B cell (primary cell): Measurements from ENCODE around the gene PRKCB. TPM values are rescaled to one million over a fixed set of nuclear protein-coding genes. Genes with fewer than 3 reads are reported as not detected.

Source experiments
- ATAC-seq: fragments of 200-7000 bp; cut with Tn5 transposase; one replicate; pipeline ENCODE4 v1.10.0; 2021; ENCODE audit warnings: low read depth, mild to moderate bottlenecking, moderate number of reproducible peaks, moderate library complexity
- CTCF ChIA-PET: fragments of 350-600 bp; sonication (Branson Sonifier 250); formaldehyde crosslinking; loops from one replicate; lab custom pipeline; 2021; ENCODE audit warnings: antibody characterized with exemption, inconsistent platforms; lab: Charles Lee
- POLR2A ChIA-PET: fragments of 350-600 bp; sonication (Branson Sonifier 250); formaldehyde crosslinking; loops from one replicate; lab custom pipeline; 2021; ENCODE audit warnings: antibody characterized with exemption; lab: Charles Lee
- DNase-seq: peaks from one replicate; pipeline ENCODE4 v3.0.0; 2013
- H2AFZ ChIP-seq: 2 replicates; pipeline ENCODE4 v1.6.1; 2012; ENCODE audit warnings: mild to moderate bottlenecking, low read depth, low read length; ENCODE audit not compliant: insufficient read depth, poor library complexity, severe bottlenecking
- H3K27ac ChIP-seq, 2 donors: 1 replicate in 1 of 2; 2 replicates in 1 of 2; pipeline ENCODE4 v1.5.1; 2012 to 2013; ENCODE audit warnings: low read length in 2 of 2, mild to moderate bottlenecking in 2 of 2, moderate library complexity in 1 of 2
- H3K27me3 ChIP-seq, 4 experiments: fragments of 200-600 bp in 1 of 4; sonication (generic) in 1 of 4; replicated peaks in 1 of 4; 1 replicate in 2 of 4; 2 replicates in 2 of 4; pipeline versions ENCODE4 v1.6.1 to v1.7.0; 2013 to 2016; ENCODE audit warnings: low read length in 3 of 4, mild to moderate bottlenecking in 2 of 4, mixed read lengths in 1 of 4, moderate library complexity in 1 of 4; ENCODE audit not compliant: insufficient read depth in 4 of 4, control insufficient read depth in 3 of 4; ENCODE audit errors: control extremely low read depth in 1 of 4
- H3K36me3 ChIP-seq, 2 experiments: replicated peaks in 1 of 2; 1 replicate in 1 of 2; 2 replicates in 1 of 2; pipeline versions ENCODE4 v1.6.1 to v1.7.1; 2013; ENCODE audit warnings: low read length in 1 of 2; ENCODE audit not compliant: insufficient read depth in 2 of 2, control insufficient read depth in 1 of 2; ENCODE audit errors: control extremely low read depth in 1 of 2, extremely low read depth in 1 of 2
- H3K4me1 ChIP-seq, 2 donors: fragments of 200-600 bp in 1 of 2; sonication (generic) in 1 of 2; 1 replicate in 1 of 2; 2 replicates in 1 of 2; pipeline versions ENCODE4 v1.5.1 to v1.6.1; 2013 to 2017; ENCODE audit warnings: low read length in 2 of 2; ENCODE audit not compliant: control insufficient read depth in 2 of 2, insufficient read depth in 2 of 2
- H3K4me2 ChIP-seq: replicated peaks from 2 replicates; pipeline ENCODE3; 2012; ENCODE audit warnings: mild to moderate bottlenecking, low read depth, low read length; ENCODE audit not compliant: poor library complexity, severe bottlenecking
- H3K4me3 ChIP-seq, 5 experiments: fragments of 200-600 bp in 1 of 5; sonication (generic) in 1 of 5; 1 replicate in 3 of 5; 2 replicates in 2 of 5; pipeline versions ENCODE4 v1.5.1 to v1.7.0; 2011 to 2016; ENCODE audit warnings: low read length in 4 of 5, mild to moderate bottlenecking in 4 of 5, low read depth in 2 of 5, control low read depth in 1 of 5, moderate library complexity in 1 of 5; ENCODE audit not compliant: insufficient read depth in 1 of 5; ENCODE audit errors: control extremely low read depth in 1 of 5, extremely low read depth in 1 of 5
- H3K79me2 ChIP-seq: fragments of 200-600 bp; sonication (generic); one replicate; pipeline ENCODE4 v1.6.0; 2016; ENCODE audit warnings: low read length; ENCODE audit not compliant: control insufficient read depth, insufficient read depth
- H3K9ac ChIP-seq: fragments of 200-600 bp; sonication (generic); 2 replicates; pipeline ENCODE4 v1.6.1; 2017; ENCODE audit warnings: mild to moderate bottlenecking, low read length, moderate library complexity
- H3K9me3 ChIP-seq, 3 donors: one replicate each; pipeline versions ENCODE4 v1.6.1 to v1.7.1; 2013; ENCODE audit warnings: low read length in 2 of 3; ENCODE audit not compliant: control insufficient read depth in 2 of 3, insufficient read depth in 1 of 3; ENCODE audit errors: control extremely low read depth in 1 of 3
- H4K20me1 ChIP-seq: 2 replicates; pipeline ENCODE4 v1.6.0; 2012; ENCODE audit warnings: mild to moderate bottlenecking, low read length; ENCODE audit not compliant: insufficient read depth, control insufficient read depth, poor library complexity, severe bottlenecking
- H3K27ac Mint-ChIP-seq: one replicate; pipeline ENCODE4 v1.8.0; 2021; ENCODE audit warnings: mixed read lengths
- H3K27me3 Mint-ChIP-seq: one replicate; pipeline ENCODE4 v1.8.0; 2021; ENCODE audit warnings: mixed read lengths
- H3K4me1 Mint-ChIP-seq: one replicate; pipeline ENCODE4 v1.8.0; 2021; ENCODE audit warnings: mixed read lengths
- H3K4me3 Mint-ChIP-seq: one replicate; pipeline ENCODE4 v1.8.0; 2021; ENCODE audit warnings: mixed read lengths
- H3K9me3 Mint-ChIP-seq: one replicate; pipeline ENCODE4 v1.8.0; 2022; ENCODE audit warnings: mixed read lengths; ENCODE audit not compliant: insufficient read depth
- CTCF ChIP-seq: fragments of 200-600 bp; IDR thresholded peaks from one replicate; pipeline ENCODE4 v1.8.0; 2022; ENCODE audit warnings: antibody characterized with exemption, mild to moderate bottlenecking
- EZH2 ChIP-seq: IDR thresholded peaks from 2 replicates; pipeline ENCODE4 v1.6.1; 2012; ENCODE audit warnings: borderline replicate concordance, low read depth, mild to moderate bottlenecking, moderate library complexity, low read length; ENCODE audit not compliant: insufficient read depth, poor library complexity, severe bottlenecking
- WGBS: methylation state at CpG from one replicate; pipeline ENCODE4 v1.1.5; 2013; ENCODE audit warnings: missing lambda C conversion rate; ENCODE audit not compliant: insufficient coverage; 5-methylcytosine and 5-hydroxymethylcytosine counted together
- intact Hi-C: fragments of 100-400 bp; cut with micrococcal nuclease; formaldehyde crosslinking; loops from one replicate; pipeline ENCODE4 v1.10.0; 2022
- polyA plus RNA-seq: library from polyadenylated mRNA; depleted of rRNA; stranded (reverse); fragments of >200 nt; gene quantifications from 2 replicates; pipeline ENCODE4 v1.2.3, GENCODE V29; 2012
- total RNA-seq, 2 donors: library from RNA; stranded (reverse); fragments of 120-200 nt in 1 of 2; gene quantifications; 1 replicate in 1 of 2; 2 replicates in 1 of 2; pipeline versions ENCODE4 v1.2.3 to v1.2.4, GENCODE V29; 2013 to 2022

Gene PRKCB
- total and polyA plus RNA-seq, 2 donors (not counting 1 experiment from before 2014, with no cell fraction given), result 106 to 373 TPM

- Mint-ChIP-seq H3K9me3 (peaks cover 7% of the 10 kb centered on the region), H3K27me3 (no peaks in the 10 kb centered on the region), H3K4me3 (peak overlapping the region; percentile 17), H3K4me1 (peaks cover 79% of the 10 kb centered on the region), H3K27ac (peak overlapping the region; percentile 51)
- Histone ChIP-seq H4K20me1 (peaks cover 84% of the 10 kb centered on the region), H3K4me3 (no peak overlapping the region), H2AFZ (no peak overlapping the region), H3K27ac (no peak overlapping the region), H3K4me2 (no peak overlapping the region), H3K4me1 (peaks cover 55 to 61% of the 10 kb centered on the region in 2 donors), H3K9me3 (peaks cover 6 to 14% (median 10%) of the 10 kb centered on the region in 3 donors), H3K36me3 (peaks cover 28 to 45% of the 10 kb centered on the region in 2 experiments), H3K27me3 (no peaks in the 10 kb centered on the region), H3K79me2 (peaks cover 100% of the 10 kb centered on the region), H3K9ac (no peak overlapping the region)
- WGBS, result no CpG with 5 or more reads among the region's 3 CpGs
- DNase-seq (peak; percentile 22), ATAC-seq (no peak)
- intact Hi-C loops, result no loop called here
- ChIA-PET POLR2A (no interaction called here), CTCF (no interaction called here)
- TF ChIP-seq CTCF (no peak), EZH2 (no peak)
Measured at GRCh38 chr16:23920899-23921298, 85.1 kb downstream of the PRKCB start.

- no peak overlapping the region for H2AFZ ChIP-seq
- intact Hi-C loops, result loop anchor here (2.0 kb wide), 1 partner anchor 42 kb away; no protein-coding TSS in a partner anchor
- ChIA-PET CTCF (interaction anchor here (1.0 to 2.2 kb wide), 6 partner anchors 35 to 119 kb away, joined by 3 to 7 read pairs (median 6); no protein-coding TSS in a partner anchor), POLR2A (interaction anchor here (0.6 to 1.0 kb wide), 2 partner anchors 20 to 43 kb away, joined by 3 to 8 read pairs; no protein-coding TSS in a partner anchor)
- H3K4me1 Mint-ChIP-seq, result peaks cover 72% of the 10 kb centered on the region
- no peaks in the 10 kb centered on the region for H3K27me3 Mint-ChIP-seq
- H3K27ac ChIP-seq, result no peak overlapping the region
- no peak overlapping the region for H3K9ac ChIP-seq
- no peak overlapping the region for H3K4me2 ChIP-seq
- DNase-seq (no peak), ATAC-seq (no peak)
- H3K4me3 ChIP-seq, result no peak overlapping the region
- no peak for TF ChIP-seq CTCF
- TF ChIP-seq EZH2, result no peak
- peaks cover 7% of the 10 kb centered on the region for H3K9me3 Mint-ChIP-seq
- peaks cover 97% of the 10 kb centered on the region for H3K79me2 ChIP-seq
- peaks cover 6 to 14% (median 10%) of the 10 kb centered on the region in 3 donors for H3K9me3 ChIP-seq
- no peaks in the 10 kb centered on the region for H3K27me3 ChIP-seq
- peak overlapping the region; percentile 11 for H3K27ac Mint-ChIP-seq
- H4K20me1 ChIP-seq, result peaks cover 76% of the 10 kb centered on the region
- H3K4me3 Mint-ChIP-seq, result peak overlapping the region; percentile 30
- peaks cover 42 to 50% of the 10 kb centered on the region in 2 donors for H3K4me1 ChIP-seq
- H3K36me3 ChIP-seq, result peaks cover 28 to 43% of the 10 kb centered on the region in 2 experiments
Measured at GRCh38 chr16:23922406-23922805, 86.6 kb downstream of the PRKCB start.
